ENCODE data around the gene MRPS21.

- TF ChIP-seq CTCF (IDR thresholded peaks at IDR 0.05) (no peak), POLR2A (IDR thresholded peaks at IDR 0.05) (no peak)
Measured at GRCh38 chr1:150261367-150261766, 32.3 kb upstream of the MRPS21 start.
